Left lung (tissue), 10 donors: Measurements from ENCODE around the gene DGKB. TPM values are rescaled to one million over a fixed set of nuclear protein-coding genes. Genes with fewer than 3 reads are reported as not detected.

ENCODE experiments used
- ATAC-seq: fragments of 200-7000 bp; cut with Tn5 transposase; one replicate; pipeline ENCODE4 v1.9.1; 2020; ENCODE audit warnings: moderate library complexity
- DNase-seq, 4 donors: peaks; one replicate each; pipeline ENCODE4 v3.0.0-alpha.2; 2013 to 2020
- H3K27ac ChIP-seq, 2 donors: fragments of 200-600 bp; sonication (generic) in 1 of 2; one replicate each; pipeline versions ENCODE4 v1.5.0 to v1.8.0; 2020 to 2021
- H3K27me3 ChIP-seq, 2 donors: fragments of 200-600 bp; sonication (generic) in 1 of 2; one replicate each; pipeline versions ENCODE4 v1.5.0 to v1.8.0; 2020 to 2021
- H3K36me3 ChIP-seq, 2 donors: fragments of 200-600 bp; sonication (generic) in 1 of 2; one replicate each; pipeline versions ENCODE4 v1.5.0 to v1.8.0; 2020 to 2021
- H3K4me1 ChIP-seq, 2 donors: fragments of 200-600 bp; one replicate each; pipeline ENCODE4 v1.8.0; 2021
- H3K4me3 ChIP-seq, 2 donors: fragments of 200-600 bp; sonication (generic) in 1 of 2; one replicate each; pipeline versions ENCODE4 v1.5.0 to v1.8.0; 2020 to 2021; ENCODE audit warnings: mild to moderate bottlenecking in 1 of 2
- H3K9me3 ChIP-seq, 2 donors: fragments of 200-600 bp; sonication (generic) in 1 of 2; one replicate each; pipeline versions ENCODE4 v1.5.0 to v1.8.0; 2020 to 2021
- intact Hi-C, 2 donors: fragments of 100-400 bp; cut with DNase I; formaldehyde crosslinking; loops; one replicate each; pipeline versions ENCODE4 v1.11.2 to v1.14.2; 2022
- polyA plus RNA-seq, 6 donors: library from polyadenylated mRNA; unstranded; fragments of 120-200 nt; gene quantifications; one replicate each; pipeline ENCODE4 v1.2.1, GENCODE V29; 2013; ENCODE audit not compliant: insufficient read length in 6 of 6
- total RNA-seq, 2 donors: library from RNA; stranded (reverse); fragmentation: NEBNext Ultra II Directional; extraction: Animal tissue kit (Norgen Biotek cat#: 25700); gene quantifications; one replicate each; pipeline ENCODE4 v1.2.1, GENCODE V29; 2021
- TF ChIP-seq, protein P1 (sequence below), 2 donors: fragments of 200-600 bp; sonication (generic) in 1 of 2; IDR thresholded peaks; one replicate each; pipeline versions ENCODE4 v1.5.0 to v1.8.0; 2021; ENCODE audit warnings: antibody characterized with exemption in 2 of 2
- donor health status: DM: no; HTN: yes; CAD: no.
- donor health status: DM: no; HTN: no; CAD: no.

Gene DGKB
- total and polyA plus RNA-seq, 8 donors, result 0.15 to 0.31 (median 0.27) TPM; not detected in 1

DNA sequence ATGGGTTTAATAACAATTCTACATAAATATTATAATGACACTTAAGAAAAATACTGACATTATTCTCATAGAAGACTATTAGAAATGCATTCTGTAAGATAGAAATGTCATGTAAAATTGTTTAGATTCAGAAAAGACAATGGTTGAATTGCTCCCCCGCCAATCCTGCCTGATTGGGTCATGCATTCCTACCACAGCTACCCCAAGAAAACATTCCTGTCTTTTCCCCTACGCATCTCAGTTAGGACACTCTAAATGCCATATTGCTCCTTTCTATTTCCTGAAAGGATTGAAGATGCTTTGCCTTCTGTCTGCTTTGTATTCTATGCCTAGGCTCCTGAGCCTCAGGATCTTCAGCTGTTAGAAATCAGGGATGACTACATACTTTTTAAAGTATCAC, 109.4 kb downstream of the DGKB start:
- H3K4me3 ChIP-seq, result no peak overlapping the region
- DNase-seq (no peak), ATAC-seq (no peak)
- no peaks in the 10 kb centered on the region for H3K36me3 ChIP-seq
- no peak overlapping the region for H3K27ac ChIP-seq
- H3K4me1 ChIP-seq, result no peaks in the 10 kb centered on the region
- TF ChIP-seq, protein P1, sequence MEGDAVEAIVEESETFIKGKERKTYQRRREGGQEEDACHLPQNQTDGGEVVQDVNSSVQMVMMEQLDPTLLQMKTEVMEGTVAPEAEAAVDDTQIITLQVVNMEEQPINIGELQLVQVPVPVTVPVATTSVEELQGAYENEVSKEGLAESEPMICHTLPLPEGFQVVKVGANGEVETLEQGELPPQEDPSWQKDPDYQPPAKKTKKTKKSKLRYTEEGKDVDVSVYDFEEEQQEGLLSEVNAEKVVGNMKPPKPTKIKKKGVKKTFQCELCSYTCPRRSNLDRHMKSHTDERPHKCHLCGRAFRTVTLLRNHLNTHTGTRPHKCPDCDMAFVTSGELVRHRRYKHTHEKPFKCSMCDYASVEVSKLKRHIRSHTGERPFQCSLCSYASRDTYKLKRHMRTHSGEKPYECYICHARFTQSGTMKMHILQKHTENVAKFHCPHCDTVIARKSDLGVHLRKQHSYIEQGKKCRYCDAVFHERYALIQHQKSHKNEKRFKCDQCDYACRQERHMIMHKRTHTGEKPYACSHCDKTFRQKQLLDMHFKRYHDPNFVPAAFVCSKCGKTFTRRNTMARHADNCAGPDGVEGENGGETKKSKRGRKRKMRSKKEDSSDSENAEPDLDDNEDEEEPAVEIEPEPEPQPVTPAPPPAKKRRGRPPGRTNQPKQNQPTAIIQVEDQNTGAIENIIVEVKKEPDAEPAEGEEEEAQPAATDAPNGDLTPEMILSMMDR (IDR thresholded peaks at IDR 0.05), result no peak
- H3K27me3 ChIP-seq, result no peaks in the 10 kb centered on the region
- intact Hi-C loops, result no loop called here
- peaks cover 0 to 2% of the 10 kb centered on the region in 2 donors for H3K9me3 ChIP-seq

DNA sequence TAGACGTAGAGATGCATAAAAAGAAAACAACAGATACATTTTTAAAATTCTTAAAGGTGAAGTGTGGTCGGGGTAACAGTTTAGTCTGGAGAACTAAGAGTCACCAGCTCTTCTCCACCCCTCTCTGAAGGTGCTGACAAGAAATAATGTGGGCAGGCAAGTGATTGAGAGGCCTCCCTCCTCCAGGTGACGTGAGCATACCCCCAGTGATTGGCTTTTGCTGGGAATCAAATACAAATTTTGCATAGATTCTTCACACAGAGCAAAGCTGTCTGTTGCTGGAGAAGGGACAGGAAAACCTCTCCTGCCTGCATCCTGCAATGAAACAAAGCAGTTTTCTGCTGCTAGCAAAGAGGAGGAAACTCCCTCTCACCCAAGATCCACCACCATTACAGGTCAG, 115.0 kb downstream of the DGKB start:
- DNase-seq (no peak), ATAC-seq (no peak)
- Histone ChIP-seq H3K27ac (no peak overlapping the region), H3K4me1 (no peaks in the 10 kb centered on the region), H3K4me3 (no peak overlapping the region), H3K27me3 (no peaks in the 10 kb centered on the region), H3K9me3 (peaks cover 0 to 2% of the 10 kb centered on the region in 2 donors), H3K36me3 (no peaks in the 10 kb centered on the region)
- intact Hi-C loops, result no loop called here
- TF ChIP-seq, protein P1 (IDR thresholded peaks at IDR 0.05), result no peak

DNA sequence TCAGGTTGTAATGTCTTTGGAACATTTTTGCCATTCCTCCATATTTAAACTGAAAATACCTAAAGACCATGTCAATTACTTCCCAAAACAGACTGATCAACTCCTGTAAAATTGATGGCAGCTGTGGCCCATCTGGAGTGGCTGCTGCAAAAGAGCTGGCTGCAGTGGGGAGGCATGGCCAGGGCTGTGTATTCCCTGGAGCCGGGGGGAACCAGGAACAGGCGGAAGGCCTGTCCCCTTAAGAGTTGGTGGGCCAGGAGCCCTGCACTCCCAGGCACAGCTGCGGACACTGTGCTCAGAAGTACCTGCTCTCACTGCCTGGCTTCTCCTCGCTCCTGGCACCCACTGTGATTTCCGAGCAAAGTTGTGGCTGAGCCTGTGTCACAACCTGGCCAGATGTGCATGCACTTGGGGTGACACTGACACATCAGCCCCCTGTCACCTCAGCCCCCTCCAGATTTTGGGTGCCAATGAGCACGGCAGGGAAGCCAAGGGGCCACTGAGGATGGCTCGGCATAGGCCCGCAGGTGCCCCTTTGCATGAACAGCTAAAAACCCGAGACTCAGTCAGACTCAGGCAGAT, 116.1 kb downstream of the DGKB start:
- TF ChIP-seq, protein P1 (IDR thresholded peaks at IDR 0.05), result no peak
- H3K27me3 ChIP-seq, result no peaks in the 10 kb centered on the region
- no peak overlapping the region for H3K27ac ChIP-seq
- no peaks in the 10 kb centered on the region for H3K9me3 ChIP-seq
- intact Hi-C loops, result no loop called here
- no peak overlapping the region for H3K4me3 ChIP-seq
- peak in 1 of 4 donors; percentile 55 for DNase-seq
- no peaks in the 10 kb centered on the region for H3K36me3 ChIP-seq
- no peaks in the 10 kb centered on the region for H3K4me1 ChIP-seq
- no peak for ATAC-seq

DNA sequence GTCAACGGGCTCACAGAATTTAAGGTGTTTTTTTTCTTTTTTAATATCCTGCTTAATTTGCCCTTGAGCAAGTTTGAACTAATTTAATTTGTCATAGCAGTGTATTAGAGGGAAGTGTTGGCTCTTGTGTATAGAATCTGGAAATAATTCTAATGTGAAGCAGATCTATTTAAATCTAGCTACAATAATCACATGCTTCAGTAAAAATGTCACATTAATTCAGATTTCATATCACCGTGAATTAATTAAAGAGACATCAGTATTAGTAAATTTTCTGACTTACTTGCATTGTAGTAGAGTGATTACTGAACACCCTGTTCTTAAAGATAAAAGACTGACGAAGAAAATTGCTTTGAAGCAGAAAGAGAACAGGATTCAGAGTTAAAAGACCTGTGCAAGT, 124.7 kb downstream of the DGKB start:
- Histone ChIP-seq H3K4me3 (no peak overlapping the region), H3K4me1 (no peaks in the 10 kb centered on the region), H3K27me3 (no peaks in the 10 kb centered on the region), H3K9me3 (peaks cover 0 to 18% of the 10 kb centered on the region in 2 donors), H3K36me3 (no peaks in the 10 kb centered on the region), H3K27ac (no peak overlapping the region)
- ATAC-seq (no peak), DNase-seq (no peak)
- TF ChIP-seq, protein P1 (IDR thresholded peaks at IDR 0.05), result no peak
- intact Hi-C loops, result no loop called here

DNA sequence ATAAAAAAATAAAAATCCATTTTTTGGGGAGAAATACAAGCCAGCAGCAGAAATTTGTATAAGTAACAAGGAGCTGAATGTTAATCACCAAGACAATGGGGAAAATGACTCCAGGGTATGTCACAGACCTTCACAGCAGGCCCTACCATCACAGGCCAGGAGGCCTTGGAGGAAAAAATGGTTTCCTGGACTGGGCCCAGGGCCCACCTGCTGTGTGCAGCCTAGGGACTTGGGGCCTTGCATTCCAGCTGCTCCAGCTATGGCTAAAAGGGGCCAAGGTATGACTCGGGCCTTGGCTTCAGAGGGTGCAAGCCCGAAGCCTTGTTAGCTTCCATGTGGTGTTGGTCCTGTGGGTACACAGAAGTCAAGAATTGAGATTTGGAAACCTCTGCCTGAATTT, 126.3 kb downstream of the DGKB start:
- intact Hi-C loops, result no loop called here
- H3K4me1 ChIP-seq, result no peaks in the 10 kb centered on the region
- ATAC-seq, result no peak
- no peak for DNase-seq
- no peak overlapping the region for H3K4me3 ChIP-seq
- no peaks in the 10 kb centered on the region for H3K27me3 ChIP-seq
- H3K9me3 ChIP-seq, result peaks cover 0 to 18% of the 10 kb centered on the region in 2 donors
- TF ChIP-seq, protein P1 (IDR thresholded peaks at IDR 0.05), result no peak
- no peak overlapping the region for H3K27ac ChIP-seq
- H3K36me3 ChIP-seq, result no peaks in the 10 kb centered on the region
